ENCODE data around the gene DDX10. TPM values are rescaled to one million over a fixed set of nuclear protein-coding genes. Genes with fewer than 3 reads are reported as not detected.

DDX10 gene
- total RNA-seq, 4 donors from 2014 or later, result 27.9 to 511 (median 31.5) TPM

- intact Hi-C loops (cut with DNase I; ENCODE audit: low total_unique reads), result no loop called here
- H3K4me3 ChIP-seq, result no peak overlapping the region
- H3K36me3 ChIP-seq, result no peaks in the 10 kb centered on the region
- no peak for DNase-seq
- no peaks in the 10 kb centered on the region for H3K27me3 ChIP-seq
- no peak for TF ChIP-seq CTCF (IDR thresholded peaks at IDR 0.05)
- TF ChIP-seq POLR2A (IDR thresholded peaks at IDR 0.05), result no peak
- no peaks in the 10 kb centered on the region for H3K4me1 ChIP-seq
- no peak overlapping the region for H3K27ac ChIP-seq
- H3K9me3 ChIP-seq, result no peaks in the 10 kb centered on the region
These were observed 293.7 kb downstream of the DDX10 start for GRCh38 chr11:108958368-108959104.

- intact Hi-C loops (cut with DNase I; ENCODE audit: low total_unique reads), result no loop called here
- TF ChIP-seq CTCF (IDR thresholded peaks at IDR 0.05), result no peak
- no peak for TF ChIP-seq POLR2A (IDR thresholded peaks at IDR 0.05)
- DNase-seq, result no peak
These were observed 294.4 kb downstream of the DDX10 start for GRCh38 chr11:108959105-108959761.

GRCh38 chr11:108959874-108960273, 295.0 kb downstream of the DDX10 start:
- H3K4me3 ChIP-seq, result no peak overlapping the region
- no peak for DNase-seq
- H3K27ac ChIP-seq, result no peak overlapping the region
- no peaks in the 10 kb centered on the region for H3K9me3 ChIP-seq
- H3K27me3 ChIP-seq, result no peaks in the 10 kb centered on the region
- TF ChIP-seq POLR2A (IDR thresholded peaks at IDR 0.05), result no peak
- TF ChIP-seq CTCF (IDR thresholded peaks at IDR 0.05), result no peak
- intact Hi-C loops (cut with DNase I; ENCODE audit: low total_unique reads), result no loop called here
- H3K4me1 ChIP-seq, result no peaks in the 10 kb centered on the region
- H3K36me3 ChIP-seq, result no peaks in the 10 kb centered on the region

More at GRCh38 chr11:108959105-108959761, 294.4 kb downstream of the DDX10 start:
- H3K27me3 ChIP-seq, result no peaks in the 10 kb centered on the region
- H3K4me3 ChIP-seq, result no peak overlapping the region
- H3K9me3 ChIP-seq, result no peaks in the 10 kb centered on the region
- H3K4me1 ChIP-seq, result no peaks in the 10 kb centered on the region
- H3K36me3 ChIP-seq, result no peaks in the 10 kb centered on the region
- no peak overlapping the region for H3K27ac ChIP-seq

GRCh38 chr11:108960501-108960900, 295.6 kb downstream of the DDX10 start:
- Histone ChIP-seq H3K4me3 (no peak overlapping the region), H3K9me3 (no peaks in the 10 kb centered on the region), H3K27me3 (no peaks in the 10 kb centered on the region), H3K27ac (no peak overlapping the region), H3K36me3 (no peaks in the 10 kb centered on the region), H3K4me1 (no peaks in the 10 kb centered on the region)
- intact Hi-C loops (cut with DNase I; ENCODE audit: low total_unique reads), result no loop called here
- DNase-seq, result no peak
- no peak for TF ChIP-seq POLR2A (IDR thresholded peaks at IDR 0.05)
- no peak for TF ChIP-seq CTCF (IDR thresholded peaks at IDR 0.05)

- no peak for TF ChIP-seq POLR2A (IDR thresholded peaks at IDR 0.05)
- no peak for TF ChIP-seq CTCF (IDR thresholded peaks at IDR 0.05)
- Histone ChIP-seq H3K27ac (no peak overlapping the region), H3K4me1 (no peaks in the 10 kb centered on the region), H3K9me3 (no peaks in the 10 kb centered on the region), H3K36me3 (no peaks in the 10 kb centered on the region), H3K4me3 (no peak overlapping the region), H3K27me3 (no peaks in the 10 kb centered on the region)
- intact Hi-C loops (cut with DNase I; ENCODE audit: low total_unique reads), result no loop called here
- no peak for DNase-seq
These were observed 296.2 kb downstream of the DDX10 start for GRCh38 chr11:108961095-108961494.

Measured in uterus (tissue), 4 donors.